Epidermal melanocyte (primary cell): Measurements from ENCODE around the gene DYNLT2.
"Not testable (repeated sequence)": the region's sequence is repeated elsewhere in the genome, so short reads cannot be mapped to it uniquely, and the experiment has no call there.

Source experiments
- DNase-seq: peaks from one replicate; pipeline ENCODE4 v3.0.0; 2011; ENCODE audit warnings: low spot score; ENCODE audit not compliant: insufficient read length

The DYNLT2 gene

GRCh38 chr6:169783971-169784820, 32.8 kb upstream of the DYNLT2 start:
- no peak for DNase-seq

- DNase-seq, result no peak
These were observed 32.0 kb upstream of the DYNLT2 start for GRCh38 chr6:169783401-169783800.

GRCh38 chr6:169782966-169783365, 31.6 kb upstream of the DYNLT2 start:
- DNase-seq, result no peak

- no peak for DNase-seq
These were observed 29.3 kb upstream of the DYNLT2 start for GRCh38 chr6:169780571-169781091.

- no peak for DNase-seq
These were observed 28.5 kb upstream of the DYNLT2 start for GRCh38 chr6:169779896-169780295.

GRCh38 chr6:169779092-169779815, 27.9 kb upstream of the DYNLT2 start:
- no peak for DNase-seq

- no peak for DNase-seq
These were observed 27.3 kb upstream of the DYNLT2 start for GRCh38 chr6:169778646-169779045.

GRCh38 chr6:169777896-169778295, 26.5 kb upstream of the DYNLT2 start:
- DNase-seq, result no peak

- DNase-seq, result no peak
These were observed 25.0 kb upstream of the DYNLT2 start for GRCh38 chr6:169776379-169776778.

GRCh38 chr6:169775321-169775720, 23.9 kb upstream of the DYNLT2 start:
- no peak for DNase-seq

GRCh38 chr6:169774347-169774746, 23.0 kb upstream of the DYNLT2 start:
- DNase-seq, result no peak

- no peak for DNase-seq
These were observed 15.8 kb upstream of the DYNLT2 start for GRCh38 chr6:169766921-169767736.

- DNase-seq, result no peak
These were observed 14.9 kb upstream of the DYNLT2 start for GRCh38 chr6:169766232-169766631.

- not testable (repeated sequence) for DNase-seq
These were observed 14.4 kb upstream of the DYNLT2 start for GRCh38 chr6:169765789-169766188.

- DNase-seq, result no peak
These were observed 12.5 kb upstream of the DYNLT2 start for GRCh38 chr6:169763881-169764280.

- no peak for DNase-seq
These were observed 11.9 kb upstream of the DYNLT2 start for GRCh38 chr6:169763308-169763707.

- no peak for DNase-seq
These were observed 3.8 kb upstream of the DYNLT2 start for GRCh38 chr6:169755162-169755561.

- no peak for DNase-seq
These were observed 777 bp upstream of the DYNLT2 start for GRCh38 chr6:169752074-169752623.

GRCh38 chr6:169746556-169746955, 4.8 kb downstream of the DYNLT2 start:
- no peak for DNase-seq

- no peak for DNase-seq
These were observed 6.0 kb downstream of the DYNLT2 start for GRCh38 chr6:169745405-169745804.

GRCh38 chr6:169741344-169741743, 10.0 kb downstream of the DYNLT2 start:
- no peak for DNase-seq
